Type B pancreatic cell (in vitro differentiated cells): ENCODE results near the gene KCNJ6. TPM values are rescaled to one million over a fixed set of nuclear protein-coding genes. Genes with fewer than 3 reads are reported as not detected.
"Not testable (repeated sequence)": the region's sequence is repeated elsewhere in the genome, so short reads cannot be mapped to it uniquely, and the experiment has no call there.

Source experiments
- DNase-seq: peaks from one replicate; pipeline ENCODE4 v3.0.0; 2021; ENCODE audit warnings: mixed read lengths; ENCODE audit not compliant: unreplicated experiment; ENCODE audit errors: extremely low spot score
- H3K27ac Mint-ChIP-seq: 2 replicates; pipeline ENCODE4 v1.8.0; 2021; ENCODE audit warnings: mild to moderate bottlenecking, mixed read lengths
- H3K27me3 Mint-ChIP-seq: 2 replicates; pipeline ENCODE4 v1.8.0; 2021; ENCODE audit warnings: mixed read lengths
- H3K36me3 Mint-ChIP-seq: 2 replicates; pipeline ENCODE4 v1.8.0; 2021; ENCODE audit warnings: mixed read lengths
- H3K4me1 Mint-ChIP-seq: one replicate; pipeline ENCODE4 v1.8.0; 2021; ENCODE audit warnings: mixed read lengths; ENCODE audit not compliant: unreplicated experiment
- H3K4me3 Mint-ChIP-seq: 2 replicates; pipeline ENCODE4 v1.8.0; 2021; ENCODE audit warnings: mild to moderate bottlenecking, mixed read lengths
- H3K9me3 Mint-ChIP-seq: 2 replicates; pipeline ENCODE4 v1.8.0; 2021; ENCODE audit warnings: mixed read lengths
- CTCF ChIP-seq: fragments of 200-600 bp; sonication (generic); conservative IDR thresholded peaks from 2 replicates; pipeline ENCODE4 v1.5.0; 2021; ENCODE audit warnings: antibody characterized with exemption, mild to moderate bottlenecking
- total RNA-seq: library from RNA; stranded (reverse); gene quantifications from 2 replicates; pipeline ENCODE4 v1.2.1, GENCODE V29; 2021; ENCODE audit warnings: low replicate concordance

Gene KCNJ6
- total RNA-seq, 1 donor from 2014 or later = 2.1 TPM

GRCh38 chr21:37644636-37645035 is 271.6 kb downstream of the KCNJ6 start:
- TF ChIP-seq CTCF = no peak
- H3K4me1 Mint-ChIP-seq = no peaks in the 10 kb centered on the region
- H3K27ac Mint-ChIP-seq = no peak overlapping the region
- peaks cover 8% of the 10 kb centered on the region for H3K27me3 Mint-ChIP-seq
- no peak for DNase-seq
- H3K9me3 Mint-ChIP-seq = no peaks in the 10 kb centered on the region
- no peak overlapping the region for H3K4me3 Mint-ChIP-seq
- no peaks in the 10 kb centered on the region for H3K36me3 Mint-ChIP-seq

- not testable (repeated sequence) for H3K4me3 Mint-ChIP-seq, H3K27me3 Mint-ChIP-seq, H3K36me3 Mint-ChIP-seq, H3K9me3 Mint-ChIP-seq, DNase-seq, H3K27ac Mint-ChIP-seq, H3K4me1 Mint-ChIP-seq
Measured at GRCh38 chr21:37643862-37644261, 272.4 kb downstream of the KCNJ6 start.

GRCh38 chr21:37642493-37642892 is 273.8 kb downstream of the KCNJ6 start:
- peaks cover 8% of the 10 kb centered on the region for H3K27me3 Mint-ChIP-seq
- no peak for DNase-seq
- H3K4me1 Mint-ChIP-seq = no peaks in the 10 kb centered on the region
- no peak overlapping the region for H3K27ac Mint-ChIP-seq
- no peak overlapping the region for H3K4me3 Mint-ChIP-seq
- TF ChIP-seq CTCF = peak; percentile 54
- no peaks in the 10 kb centered on the region for H3K36me3 Mint-ChIP-seq
- H3K9me3 Mint-ChIP-seq = no peaks in the 10 kb centered on the region

GRCh38 chr21:37639756-37640155 is 276.5 kb downstream of the KCNJ6 start:
- no peak for TF ChIP-seq CTCF
- DNase-seq = no peak
- H3K27ac Mint-ChIP-seq = no peak overlapping the region

GRCh38 chr21:37636152-37636860 is 280.0 kb downstream of the KCNJ6 start:
- H3K4me3 Mint-ChIP-seq = no peak overlapping the region
- H3K9me3 Mint-ChIP-seq = no peaks in the 10 kb centered on the region
- no peak for DNase-seq

More at GRCh38 chr21:37639756-37640155, 276.5 kb downstream of the KCNJ6 start:
- no peaks in the 10 kb centered on the region for H3K36me3 Mint-ChIP-seq
- H3K27me3 Mint-ChIP-seq = peaks cover 11% of the 10 kb centered on the region
- no peaks in the 10 kb centered on the region for H3K9me3 Mint-ChIP-seq
- no peak overlapping the region for H3K4me3 Mint-ChIP-seq
- H3K4me1 Mint-ChIP-seq = peaks cover 4% of the 10 kb centered on the region

More at GRCh38 chr21:37636152-37636860, 280.0 kb downstream of the KCNJ6 start:
- Mint-ChIP-seq H3K36me3 (no peaks in the 10 kb centered on the region), H3K27me3 (peaks cover 16% of the 10 kb centered on the region), H3K4me1 (peaks cover 4% of the 10 kb centered on the region), H3K27ac (no peak overlapping the region)
- no peak for TF ChIP-seq CTCF
